Parathyroid adenoma (tissue), 2 donors: Measurements from ENCODE around the gene GYG1.

Source experiments
- H2AFZ ChIP-seq: fragments of 300-600 bp; sonication (generic); one replicate; pipeline ENCODE4 v1.7.0; 2017; ENCODE audit warnings: antibody characterized with exemption, mild to moderate bottlenecking
- H3K27ac ChIP-seq: fragments of 300-600 bp; sonication (generic); one replicate; pipeline ENCODE4 v1.7.0; 2017
- H3K27me3 ChIP-seq: fragments of 300-600 bp; sonication (generic); one replicate; pipeline ENCODE4 v1.7.0; 2017; ENCODE audit warnings: low read length; ENCODE audit not compliant: control insufficient read depth, insufficient read depth
- H3K36me3 ChIP-seq: fragments of 300-600 bp; sonication (generic); one replicate; pipeline ENCODE4 v1.7.0; 2017; ENCODE audit warnings: low read length; ENCODE audit not compliant: control insufficient read depth, insufficient read depth
- H3K4me1 ChIP-seq: fragments of 300-600 bp; sonication (generic); one replicate; pipeline ENCODE4 v1.7.0; 2017; ENCODE audit warnings: control low read depth
- H3K4me2 ChIP-seq: fragments of 300-600 bp; sonication (generic); one replicate; pipeline ENCODE4 v1.7.0; 2017; ENCODE audit warnings: low read length
- H3K4me3 ChIP-seq: fragments of 300-600 bp; sonication (generic); one replicate; pipeline ENCODE4 v1.7.0; 2017; ENCODE audit warnings: low read depth, low read length
- H3K79me2 ChIP-seq: fragments of 300-600 bp; sonication (generic); one replicate; pipeline ENCODE4 v1.7.0; 2017; ENCODE audit warnings: control low read depth
- H3K9ac ChIP-seq: fragments of 300-600 bp; sonication (generic); one replicate; pipeline ENCODE4 v1.7.0; 2017; ENCODE audit warnings: mild to moderate bottlenecking
- H3K9me3 ChIP-seq: fragments of 300-600 bp; sonication (generic); one replicate; pipeline ENCODE4 v1.7.0; 2017; ENCODE audit warnings: low read length; ENCODE audit not compliant: control insufficient read depth
- CTCF ChIP-seq: fragments of 300-600 bp; sonication (generic); IDR thresholded peaks from one replicate; pipeline ENCODE4 v1.7.0; 2017; ENCODE audit warnings: antibody characterized with exemption, mild to moderate bottlenecking
- donor health status: primary hyperparathyroidism.

The GYG1 gene

GRCh38 chr3:148992635-148993255 is 1.4 kb downstream of the GYG1 start:
- TF ChIP-seq CTCF: no peak
- no peak overlapping the region for H3K4me3 ChIP-seq
- no peaks in the 10 kb centered on the region for H3K36me3 ChIP-seq
- no peaks in the 10 kb centered on the region for H3K27me3 ChIP-seq
- H3K9me3 ChIP-seq: no peaks in the 10 kb centered on the region
- peak overlapping the region; percentile 92 for H3K4me2 ChIP-seq
- no peak overlapping the region for H3K27ac ChIP-seq
- no peak overlapping the region for H3K9ac ChIP-seq
- peaks cover 8% of the 10 kb centered on the region for H3K4me1 ChIP-seq
- peaks cover 6% of the 10 kb centered on the region for H3K79me2 ChIP-seq
- peak overlapping the region; percentile 100 for H2AFZ ChIP-seq

DNA sequence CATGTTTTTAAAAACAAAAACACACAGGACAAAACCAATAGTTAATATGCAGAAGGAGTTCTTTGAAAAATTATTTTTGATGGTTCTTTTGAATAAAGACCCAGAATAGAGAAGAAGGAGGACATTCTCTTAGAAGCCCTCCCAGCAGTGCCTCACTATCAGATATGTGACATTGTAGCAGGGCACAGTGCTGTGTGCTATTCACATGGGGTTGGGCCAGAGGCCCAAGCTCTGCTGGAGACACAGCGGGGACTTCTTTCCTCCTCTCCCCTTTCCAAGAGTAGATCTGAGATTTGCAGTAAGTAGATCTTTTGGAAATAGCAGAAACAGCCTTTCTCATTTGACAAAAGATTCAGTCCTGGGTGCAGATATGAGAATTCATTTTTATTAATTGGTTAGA is 6.3 kb downstream of the GYG1 start:
- H3K9ac ChIP-seq: no peak overlapping the region
- H3K4me3 ChIP-seq: no peak overlapping the region
- no peak overlapping the region for H2AFZ ChIP-seq
- H3K36me3 ChIP-seq: no peaks in the 10 kb centered on the region
- peaks cover 4% of the 10 kb centered on the region for H3K79me2 ChIP-seq
- H3K4me1 ChIP-seq: peaks cover 3% of the 10 kb centered on the region
- H3K4me2 ChIP-seq: no peak overlapping the region
- H3K9me3 ChIP-seq: no peaks in the 10 kb centered on the region
- H3K27me3 ChIP-seq: no peaks in the 10 kb centered on the region
- H3K27ac ChIP-seq: no peak overlapping the region
- no peak for TF ChIP-seq CTCF

GRCh38 chr3:148998297-148998696 is 7.0 kb downstream of the GYG1 start:
- Histone ChIP-seq H3K36me3 (no peaks in the 10 kb centered on the region), H3K27me3 (no peaks in the 10 kb centered on the region), H3K27ac (no peak overlapping the region), H3K4me3 (no peak overlapping the region), H3K9ac (no peak overlapping the region), H3K79me2 (no peaks in the 10 kb centered on the region), H3K4me1 (no peaks in the 10 kb centered on the region), H2AFZ (no peak overlapping the region), H3K4me2 (no peak overlapping the region), H3K9me3 (no peaks in the 10 kb centered on the region)
- TF ChIP-seq CTCF: no peak

DNA sequence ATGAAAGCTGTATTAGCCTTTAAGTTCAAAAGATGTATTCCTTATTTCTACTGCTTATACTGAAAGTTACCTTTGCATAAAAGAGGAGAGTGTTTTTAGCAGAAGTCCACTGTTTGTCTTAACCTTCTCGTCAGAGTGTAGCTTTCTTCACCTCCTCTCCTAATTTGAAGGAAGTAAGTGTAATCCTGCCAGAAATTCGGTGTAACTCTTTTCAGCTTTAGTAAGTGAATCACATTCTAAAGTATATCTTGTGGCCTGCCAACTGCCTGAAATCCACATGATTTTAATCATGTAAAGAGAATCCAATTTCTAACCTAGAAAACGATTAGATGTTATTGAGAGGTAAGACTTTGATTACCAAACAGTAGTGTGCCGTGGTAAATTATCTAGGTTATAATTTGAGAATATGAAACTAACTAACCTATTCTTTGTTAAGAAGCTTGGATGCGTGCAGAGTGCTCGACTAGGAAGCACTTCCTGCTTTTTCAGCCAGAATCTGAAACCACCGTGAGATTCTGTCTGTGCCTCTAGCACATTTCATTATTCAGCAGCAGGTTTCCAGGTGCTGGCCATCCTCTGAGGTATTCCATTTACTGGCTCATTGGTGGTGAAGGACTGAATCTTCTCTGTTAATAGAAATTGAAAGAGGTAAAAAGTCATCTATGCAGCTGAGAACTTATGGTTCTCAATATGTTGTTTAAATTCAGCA is 7.5 kb downstream of the GYG1 start:
- Histone ChIP-seq H3K27me3 (no peaks in the 10 kb centered on the region), H3K4me3 (no peak overlapping the region), H2AFZ (no peak overlapping the region), H3K9me3 (no peaks in the 10 kb centered on the region), H3K4me1 (no peaks in the 10 kb centered on the region), H3K79me2 (no peaks in the 10 kb centered on the region), H3K27ac (no peak overlapping the region), H3K4me2 (no peak overlapping the region), H3K36me3 (no peaks in the 10 kb centered on the region), H3K9ac (no peak overlapping the region)
- TF ChIP-seq CTCF: no peak

GRCh38 chr3:148999806-149000205 is 8.5 kb downstream of the GYG1 start:
- H3K4me2 ChIP-seq: no peak overlapping the region
- H3K79me2 ChIP-seq: no peaks in the 10 kb centered on the region
- no peak overlapping the region for H3K9ac ChIP-seq
- no peaks in the 10 kb centered on the region for H3K27me3 ChIP-seq
- H3K4me3 ChIP-seq: no peak overlapping the region
- no peaks in the 10 kb centered on the region for H3K9me3 ChIP-seq
- TF ChIP-seq CTCF: no peak
- no peak overlapping the region for H2AFZ ChIP-seq
- H3K4me1 ChIP-seq: no peaks in the 10 kb centered on the region
- no peak overlapping the region for H3K27ac ChIP-seq
- no peaks in the 10 kb centered on the region for H3K36me3 ChIP-seq
